ENCODE data around the gene EFNA2. TPM values are rescaled to one million over a fixed set of nuclear protein-coding genes. Genes with fewer than 3 reads are reported as not detected.

The EFNA2 gene
- total RNA-seq (2022; extraction: Qiagen RNA extraction; ENCODE audit: low read depth) = 1.1 to 2.1 TPM (median 1.4 TPM) in 5 replicates

GRCh38 chr19:1285737-1286360 is at the start of gene EFNA2:
Gene EFNA2, plus strand, starts transcription at chr19:1285873. Its CDS starts 296 bp downstream, at chr19:1286169.

GRCh38 chr19:1237754-1238368 is 47.8 kb upstream of the EFNA2 start, which contains the start of gene CBARP:
Gene CBARP, minus strand, starts transcription at chr19:1238005. Its CDS starts 1,905 bp downstream, at chr19:1236100.

DNA sequence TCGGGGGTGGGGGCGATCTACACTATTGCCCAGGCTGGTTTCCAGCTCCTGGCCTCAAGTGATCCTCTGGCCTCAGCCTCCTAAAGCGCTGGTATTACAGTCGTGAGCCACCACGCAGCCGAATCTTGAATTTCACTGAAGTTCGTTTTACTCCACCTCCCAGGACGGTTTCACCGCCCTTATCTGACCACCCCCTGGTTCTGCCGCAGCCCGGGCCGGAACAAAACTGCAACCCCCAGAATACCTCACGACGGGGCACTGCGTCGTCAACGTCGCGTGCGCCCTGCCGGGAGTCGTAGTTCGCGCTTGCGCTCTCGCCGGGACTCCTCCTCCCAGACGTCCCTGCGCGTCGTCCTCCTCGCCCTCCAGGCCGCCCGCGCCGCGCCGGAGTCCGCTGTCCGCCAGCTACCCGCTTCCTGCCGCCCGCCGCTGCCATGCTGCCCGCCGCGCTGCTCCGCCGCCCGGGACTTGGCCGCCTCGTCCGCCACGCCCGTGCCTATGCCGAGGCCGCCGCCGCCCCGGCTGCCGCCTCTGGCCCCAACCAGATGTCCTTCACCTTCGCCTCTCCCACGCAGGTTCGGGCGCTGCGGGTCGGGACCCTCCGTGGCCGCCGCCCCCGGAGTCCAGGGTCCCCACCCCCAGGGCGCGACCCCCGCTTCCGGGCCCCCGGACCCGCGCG is 44.1 kb upstream of the EFNA2 start, which contains the start of gene ATP5F1D:
TSS of gene ATP5F1D (plus strand) at position 335 of the 679 bp plus-strand sequence. CDS start at position 435, 100 bp downstream.

GRCh38 chr19:1248139-1248785 is 37.4 kb upstream of the EFNA2 start, which contains the start of gene MIDN:
Gene MIDN, plus strand, starts transcription at chr19:1248583. Its CDS starts 1,714 bp downstream, at chr19:1250297.

DNA sequence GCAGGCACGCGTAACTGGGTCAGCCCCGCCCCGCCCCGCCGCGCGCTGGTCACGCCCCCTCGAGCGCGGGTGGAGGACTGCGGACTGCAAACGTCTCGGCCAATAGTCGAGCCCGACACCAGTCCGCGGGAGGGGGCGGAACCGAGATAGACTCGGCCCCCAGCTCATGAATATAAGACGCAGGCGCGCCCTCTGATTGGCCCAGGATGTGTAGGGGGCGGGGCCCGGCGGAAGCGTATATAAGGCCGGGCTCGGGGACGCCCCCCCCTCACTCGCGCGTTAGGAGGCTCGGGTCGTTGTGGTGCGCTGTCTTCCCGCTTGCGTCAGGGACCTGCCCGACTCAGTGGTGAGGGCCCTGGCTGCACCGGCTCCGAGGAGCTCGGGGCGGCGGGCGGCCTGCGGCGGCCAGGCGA is 16.6 kb upstream of the EFNA2 start, which contains the start of gene CIRBP:
TSS of gene CIRBP (plus strand) at position 268 of the 413 bp plus-strand sequence. CDS start 1,602 bp downstream, outside the sequence.

GRCh38 chr19:1275260-1275975 is 10.3 kb upstream of the EFNA2 start, which contains the start of gene FAM174C:
Gene FAM174C, plus strand, starts transcription at chr19:1275530. Its CDS starts 20 bp downstream, at chr19:1275550.

Other genes with a start within 250 kb of the EFNA2 start
- 4.6 to 9.3 TPM (median 8.6 TPM) in 5 replicates for gene ABCA7, start 245.8 kb upstream of the EFNA2 start, total RNA-seq (2022; extraction: Qiagen RNA extraction; ENCODE audit: low read depth)
- 1.1 to 2.0 TPM (median 1.9 TPM) in 5 replicates for gene ARHGAP45, start 218.7 kb upstream of the EFNA2 start, total RNA-seq (2022; extraction: Qiagen RNA extraction; ENCODE audit: low read depth)
- 197 to 246 TPM (median 217 TPM) in 5 replicates for gene POLR2E, start 190.5 kb upstream of the EFNA2 start, total RNA-seq (2022; extraction: Qiagen RNA extraction; ENCODE audit: low read depth)
- gene GPX4, start 181.9 kb upstream of the EFNA2 start, total RNA-seq (2022; extraction: Qiagen RNA extraction; ENCODE audit: low read depth) = 425 to 478 TPM (median 449 TPM) in 5 replicates
- 31.3 to 51.9 TPM (median 45.6 TPM) in 5 replicates for gene SBNO2, start 111.6 kb upstream of the EFNA2 start, total RNA-seq (2022; extraction: Qiagen RNA extraction; ENCODE audit: low read depth)
- 31.5 to 40.8 TPM (median 39.5 TPM) in 5 replicates for gene STK11, start 80.1 kb upstream of the EFNA2 start, total RNA-seq (2022; extraction: Qiagen RNA extraction; ENCODE audit: low read depth)
- gene CBARP, start 47.9 kb upstream of the EFNA2 start, total RNA-seq (2022; extraction: Qiagen RNA extraction; ENCODE audit: low read depth) = 2.3 to 4.0 TPM (median 3.7 TPM) in 5 replicates
- 82.4 to 163 TPM (median 149 TPM) in 5 replicates for gene ATP5F1D, start 44.1 kb upstream of the EFNA2 start, total RNA-seq (2022; extraction: Qiagen RNA extraction; ENCODE audit: low read depth)
- 42.1 to 48.9 TPM (median 48.2 TPM) in 5 replicates for gene MIDN, start 37.3 kb upstream of the EFNA2 start, total RNA-seq (2022; extraction: Qiagen RNA extraction; ENCODE audit: low read depth)
- gene CIRBP, start 16.5 kb upstream of the EFNA2 start, total RNA-seq (2022; extraction: Qiagen RNA extraction; ENCODE audit: low read depth) = 89.0 to 226 TPM (median 98.8 TPM) in 5 replicates
- 50.5 to 96.1 TPM (median 82.6 TPM) in 5 replicates for gene FAM174C, start 10.3 kb upstream of the EFNA2 start, total RNA-seq (2022; extraction: Qiagen RNA extraction; ENCODE audit: low read depth)
- gene NDUFS7, start 98.0 kb downstream of the EFNA2 start, total RNA-seq (2022; extraction: Qiagen RNA extraction; ENCODE audit: low read depth) = 61.3 to 78.6 TPM (median 70.3 TPM) in 5 replicates
- gene GAMT, start 115.7 kb downstream of the EFNA2 start, total RNA-seq (2022; extraction: Qiagen RNA extraction; ENCODE audit: low read depth) = 25.1 to 40.6 TPM (median 35.1 TPM) in 5 replicates
- 81.3 to 109 TPM (median 103 TPM) in 5 replicates for gene DAZAP1, start 121.7 kb downstream of the EFNA2 start, total RNA-seq (2022; extraction: Qiagen RNA extraction; ENCODE audit: low read depth)
- gene RPS15, start 152.5 kb downstream of the EFNA2 start, total RNA-seq (2022; extraction: Qiagen RNA extraction; ENCODE audit: low read depth) = 1,625 to 1,906 TPM (median 1,687 TPM) in 5 replicates
- gene APC2, start 164.2 kb downstream of the EFNA2 start, total RNA-seq (2022; extraction: Qiagen RNA extraction; ENCODE audit: low read depth) = 0.91 to 2.5 TPM (median 2.0 TPM) in 5 replicates
- gene C19orf25, start 193.3 kb downstream of the EFNA2 start, total RNA-seq (2022; extraction: Qiagen RNA extraction; ENCODE audit: low read depth) = 10.9 to 20.9 TPM (median 20.3 TPM) in 5 replicates
- gene PCSK4, start 204.5 kb downstream of the EFNA2 start, total RNA-seq (2022; extraction: Qiagen RNA extraction; ENCODE audit: low read depth) = 0.64 to 1.2 TPM (median 0.89 TPM) in 5 replicates
- 3.7 to 5.9 TPM (median 4.9 TPM) in 5 replicates for gene REEP6, start 205.3 kb downstream of the EFNA2 start, total RNA-seq (2022; extraction: Qiagen RNA extraction; ENCODE audit: low read depth)
- gene ADAMTSL5, start 227.1 kb downstream of the EFNA2 start, total RNA-seq (2022; extraction: Qiagen RNA extraction; ENCODE audit: low read depth) = 2.7 to 4.2 TPM (median 3.4 TPM) in 5 replicates
- 0.03 TPM in 1 of 5 replicates, not detected in the others for gene PLK5, start 238.2 kb downstream of the EFNA2 start, total RNA-seq (2022; extraction: Qiagen RNA extraction; ENCODE audit: low read depth)